GM13977 (cell line): Measurements from ENCODE around the gene PSME1.

ENCODE experiments used
- DNase-seq: peaks from one replicate; pipeline ENCODE4 v3.0.0; 2012; ENCODE audit warnings: low spot score
- in situ Hi-C: fragments of 300-500 bp; cut with MboI; formaldehyde crosslinking; loops from one replicate; pipeline ENCODE4 v1.12.0; 2022; ENCODE audit warnings: low sequenced_read_pairs, low pct_unique_long_range_greater_than_20kb, mixed read lengths, inconsistent platforms; ENCODE audit not compliant: unreplicated experiment
- TF ChIP-seq, protein P1 (sequence below): IDR thresholded peaks from 2 replicates; pipeline ENCODE4 v1.5.1; 2012; ENCODE audit warnings: mild to moderate bottlenecking, control low read depth; ENCODE audit not compliant: insufficient read depth; ENCODE audit errors: extremely low read depth, missing control alignments

PSME1 gene

DNA sequence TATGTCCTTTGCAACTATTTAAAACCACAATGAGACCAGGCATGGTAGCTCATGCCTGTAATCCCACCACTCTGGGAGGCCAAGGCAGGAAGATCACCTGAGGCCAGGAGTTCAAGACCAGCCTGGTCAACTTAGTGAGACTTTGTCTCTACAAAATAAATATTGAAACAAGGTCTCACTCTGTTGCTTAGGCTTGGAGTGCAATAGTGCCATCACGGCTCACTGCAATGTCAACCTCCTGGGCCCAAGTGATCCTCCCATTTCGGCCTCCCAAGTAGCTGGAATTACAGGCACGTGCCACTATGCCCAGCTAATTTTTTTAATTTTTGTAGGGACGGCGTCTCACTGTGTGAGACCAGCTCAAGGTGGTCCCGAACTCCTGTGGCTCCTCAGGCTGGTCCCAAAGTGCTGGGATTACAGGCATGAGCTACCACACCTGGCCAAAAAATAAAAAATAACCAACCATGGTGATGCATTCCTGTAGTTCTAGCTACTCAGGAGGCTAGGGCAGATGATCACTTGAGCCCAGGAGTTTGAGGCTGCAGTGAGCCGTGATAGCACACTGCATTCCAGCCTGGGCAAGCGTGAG lies 6.5 kb upstream of the PSME1 start:
- DNase-seq = no peak
- in situ Hi-C loops = no loop called here
- TF ChIP-seq, protein P1, sequence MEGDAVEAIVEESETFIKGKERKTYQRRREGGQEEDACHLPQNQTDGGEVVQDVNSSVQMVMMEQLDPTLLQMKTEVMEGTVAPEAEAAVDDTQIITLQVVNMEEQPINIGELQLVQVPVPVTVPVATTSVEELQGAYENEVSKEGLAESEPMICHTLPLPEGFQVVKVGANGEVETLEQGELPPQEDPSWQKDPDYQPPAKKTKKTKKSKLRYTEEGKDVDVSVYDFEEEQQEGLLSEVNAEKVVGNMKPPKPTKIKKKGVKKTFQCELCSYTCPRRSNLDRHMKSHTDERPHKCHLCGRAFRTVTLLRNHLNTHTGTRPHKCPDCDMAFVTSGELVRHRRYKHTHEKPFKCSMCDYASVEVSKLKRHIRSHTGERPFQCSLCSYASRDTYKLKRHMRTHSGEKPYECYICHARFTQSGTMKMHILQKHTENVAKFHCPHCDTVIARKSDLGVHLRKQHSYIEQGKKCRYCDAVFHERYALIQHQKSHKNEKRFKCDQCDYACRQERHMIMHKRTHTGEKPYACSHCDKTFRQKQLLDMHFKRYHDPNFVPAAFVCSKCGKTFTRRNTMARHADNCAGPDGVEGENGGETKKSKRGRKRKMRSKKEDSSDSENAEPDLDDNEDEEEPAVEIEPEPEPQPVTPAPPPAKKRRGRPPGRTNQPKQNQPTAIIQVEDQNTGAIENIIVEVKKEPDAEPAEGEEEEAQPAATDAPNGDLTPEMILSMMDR = no peak

DNA sequence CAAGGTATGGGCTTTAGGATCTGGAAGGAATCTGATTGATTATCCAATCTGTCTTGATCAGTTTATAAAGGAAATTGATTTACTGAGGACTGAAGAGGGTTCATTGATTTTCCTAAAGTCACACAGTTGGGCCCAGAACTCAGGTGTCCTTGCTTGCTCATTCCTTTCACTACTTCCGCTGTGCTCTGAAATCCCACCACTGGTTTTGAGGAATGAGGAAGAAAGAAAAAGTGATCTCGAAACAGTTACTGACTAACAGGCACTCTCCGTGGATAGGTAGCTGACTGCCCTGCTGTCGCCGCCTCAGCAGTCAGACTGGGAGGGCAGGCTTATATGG lies 5.6 kb upstream of the PSME1 start, which contains the start of gene FITM1:
Gene FITM1 (plus strand): TSS at position 280 of the 337 bp plus-strand sequence. CDS start 905 bp downstream, outside the sequence.
- TF ChIP-seq, protein P1 = no peak
- no peak for DNase-seq
- in situ Hi-C loops = no loop called here

DNA sequence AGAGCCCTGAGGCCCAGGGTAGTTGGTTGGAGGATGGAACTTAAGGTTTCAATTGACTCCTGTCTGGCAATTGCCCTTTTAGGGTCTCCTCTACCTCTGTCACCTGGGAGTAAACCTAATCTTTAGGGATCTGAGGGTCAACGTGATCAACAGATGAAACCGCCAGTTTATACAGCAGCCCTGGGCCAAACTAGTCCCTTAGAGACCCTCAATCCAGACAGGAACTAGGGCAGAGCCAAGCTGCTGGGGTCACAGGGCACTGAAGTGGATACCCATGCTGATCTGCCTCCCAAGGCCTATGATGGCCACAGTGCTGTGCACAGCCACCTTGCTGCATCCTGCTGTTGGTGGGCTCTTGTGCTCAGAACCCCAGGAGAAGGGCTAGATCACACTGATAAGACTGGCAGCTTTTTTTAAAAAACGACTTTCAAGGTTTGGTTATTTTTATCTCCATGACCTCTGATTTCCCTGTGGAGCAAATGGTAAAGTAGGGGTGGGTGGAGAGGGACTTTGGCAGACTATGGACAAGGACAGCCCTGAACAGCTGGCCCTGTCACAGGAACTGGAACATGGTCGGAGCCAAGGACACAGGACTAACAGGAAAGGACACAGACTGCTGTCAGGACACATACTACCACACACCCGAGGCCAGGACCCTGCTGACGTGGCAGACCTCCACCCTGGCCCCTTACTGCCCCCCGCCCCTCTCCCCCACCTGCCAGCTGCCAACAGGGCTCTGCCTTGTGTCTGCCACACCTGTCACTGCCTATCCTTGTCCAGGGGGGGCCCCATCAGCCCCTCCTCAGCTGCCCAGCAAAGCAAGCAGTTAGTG lies 5.1 kb upstream of the PSME1 start:
- DNase-seq = no peak
- TF ChIP-seq, protein P1 = no peak
- in situ Hi-C loops = no loop called here

DNA sequence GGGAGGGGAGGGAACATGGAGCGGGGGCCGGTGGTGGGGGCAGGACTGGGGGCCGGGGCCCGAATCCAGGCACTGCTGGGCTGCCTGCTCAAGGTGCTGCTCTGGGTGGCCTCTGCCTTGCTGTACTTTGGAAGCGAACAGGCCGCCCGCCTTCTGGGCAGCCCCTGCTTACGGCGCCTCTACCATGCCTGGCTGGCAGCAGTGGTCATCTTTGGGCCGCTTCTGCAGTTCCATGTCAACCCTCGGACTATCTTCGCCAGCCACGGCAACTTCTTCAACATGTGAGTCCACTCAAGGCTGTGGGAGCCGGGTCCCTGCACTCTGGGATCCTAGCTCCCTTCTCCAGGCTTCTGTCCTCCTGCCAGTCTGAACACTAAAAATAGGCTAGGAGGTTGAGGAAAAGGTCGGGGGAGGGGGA lies 4.4 kb upstream of the PSME1 start:
- TF ChIP-seq, protein P1 = no peak
- in situ Hi-C loops = no loop called here

DNA sequence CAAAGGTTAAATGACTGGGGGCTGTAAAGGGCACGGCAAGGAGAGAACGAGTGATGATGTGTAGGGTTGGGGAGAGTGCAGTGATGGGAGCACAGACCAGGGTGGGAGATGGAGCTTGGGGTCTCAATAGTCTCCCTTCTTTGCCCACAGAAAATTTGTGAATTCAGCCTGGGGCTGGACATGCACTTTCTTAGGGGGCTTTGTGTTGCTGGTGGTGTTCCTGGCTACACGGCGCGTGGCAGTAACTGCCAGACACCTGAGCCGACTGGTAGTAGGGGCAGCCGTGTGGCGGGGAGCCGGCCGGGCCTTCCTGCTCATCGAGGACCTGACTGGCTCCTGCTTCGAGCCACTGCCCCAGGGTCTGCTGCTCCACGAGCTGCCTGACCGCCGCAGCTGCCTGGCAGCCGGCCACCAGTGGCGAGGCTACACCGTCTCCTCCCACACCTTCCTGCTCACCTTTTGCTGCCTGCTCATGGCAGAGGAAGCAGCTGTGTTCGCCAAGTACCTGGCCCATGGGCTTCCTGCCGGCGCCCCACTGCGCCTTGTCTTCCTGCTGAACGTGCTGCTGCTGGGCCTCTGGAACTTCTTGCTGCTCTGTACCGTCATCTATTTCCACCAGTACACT lies 3.8 kb upstream of the PSME1 start:
- in situ Hi-C loops = no loop called here

More for the DNA sequence above, 4.4 kb upstream of the PSME1 start:
- no peak for DNase-seq

DNA sequence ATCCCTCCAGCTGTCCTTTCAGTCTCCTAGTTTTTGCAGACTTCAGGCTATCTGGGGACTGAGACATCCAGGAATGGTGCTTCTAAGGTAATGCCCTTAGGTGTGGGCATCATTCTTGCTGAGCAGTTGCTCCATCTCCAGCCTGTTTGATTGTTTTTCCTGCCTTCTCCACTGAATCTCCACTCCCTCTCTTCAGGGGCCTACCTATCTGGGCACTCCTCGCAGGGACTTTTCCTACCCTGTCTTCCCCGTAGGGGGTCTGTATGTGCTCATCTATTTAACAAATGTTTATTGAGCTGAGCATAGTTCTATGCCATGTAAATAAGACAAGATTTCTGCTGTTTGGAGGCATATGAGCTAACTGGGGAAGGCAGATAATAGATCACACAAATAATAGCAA lies 3.0 kb upstream of the PSME1 start:
- in situ Hi-C loops = no loop called here
- DNase-seq = no peak
- TF ChIP-seq, protein P1 = no peak

More for the DNA sequence above, 3.8 kb upstream of the PSME1 start:
- DNase-seq = no peak
- TF ChIP-seq, protein P1 = no peak
